Liver (tissue), 9 donors: ENCODE measurements around the gene ARHGEF16. TPM values are rescaled to one million over a fixed set of nuclear protein-coding genes. Genes with fewer than 3 reads are reported as not detected.

ENCODE experiments used
- DNase-seq: peaks from one replicate; pipeline ENCODE4 v3.0.0-alpha.2; 2017; ENCODE audit warnings: low spot score
- H3K27ac ChIP-seq, 2 donors: one replicate each; pipeline ENCODE4 v1.7.0; 2013; ENCODE audit warnings: inconsistent platforms in 2 of 2, low read length in 2 of 2, control low read depth in 1 of 2, low read depth in 1 of 2, mild to moderate bottlenecking in 1 of 2
- H3K27me3 ChIP-seq, 4 donors: one replicate each; pipeline versions ENCODE4 v1.6.1 to v1.7.0; 2013; ENCODE audit warnings: low read length in 3 of 4, inconsistent platforms in 1 of 4, mild to moderate bottlenecking in 1 of 4, moderate library complexity in 1 of 4; ENCODE audit not compliant: control insufficient read depth in 4 of 4, insufficient read depth in 4 of 4
- H3K36me3 ChIP-seq, 4 donors: one replicate each; pipeline versions ENCODE4 v1.6.1 to v1.7.0; 2013; ENCODE audit warnings: low read length in 3 of 4, mild to moderate bottlenecking in 3 of 4, low read depth in 1 of 4, moderate library complexity in 1 of 4; ENCODE audit not compliant: control insufficient read depth in 4 of 4, insufficient read depth in 3 of 4
- H3K4me1 ChIP-seq, 4 donors: one replicate each; pipeline versions ENCODE4 v1.6.1 to v1.7.0; 2013; ENCODE audit warnings: low read length in 3 of 4, mild to moderate bottlenecking in 3 of 4, moderate library complexity in 1 of 4; ENCODE audit not compliant: control insufficient read depth in 4 of 4, insufficient read depth in 4 of 4
- H3K4me3 ChIP-seq, 3 donors: one replicate each; pipeline versions ENCODE4 v1.6.1 to v1.7.0; 2013; ENCODE audit warnings: low read length in 3 of 3, control low read depth in 1 of 3, low read depth in 1 of 3, mild to moderate bottlenecking in 1 of 3
- H3K9ac ChIP-seq, 2 donors: one replicate each; pipeline ENCODE4 v1.7.0; 2013; ENCODE audit warnings: low read length in 2 of 2, mild to moderate bottlenecking in 2 of 2, moderate library complexity in 2 of 2, control low read depth in 1 of 2, low read depth in 1 of 2
- H3K9me3 ChIP-seq, 4 donors: one replicate each; pipeline versions ENCODE4 v1.6.1 to v1.7.0; 2013; ENCODE audit warnings: low read length in 3 of 4; ENCODE audit not compliant: control insufficient read depth in 4 of 4
- EGR1 ChIP-seq, 2 donors: IDR thresholded peaks; 2 replicates each; pipeline ENCODE4 v1.6.1; 2016 to 2018; ENCODE audit warnings: antibody characterized with exemption in 2 of 2, low read depth in 2 of 2
- FOXA2 ChIP-seq: IDR thresholded peaks from 2 replicates; pipeline ENCODE4 v1.6.1; 2016; ENCODE audit warnings: antibody characterized with exemption
- GABPA ChIP-seq, 2 donors: IDR thresholded peaks in 1 of 2; conservative IDR thresholded peaks in 1 of 2; 2 replicates each; pipeline ENCODE4 v1.6.1; 2016; ENCODE audit warnings: antibody characterized with exemption in 2 of 2, mild to moderate bottlenecking in 1 of 2, moderate library complexity in 1 of 2
- HNF4A ChIP-seq, 2 donors: conservative IDR thresholded peaks; 2 replicates each; pipeline ENCODE4 v1.6.1; 2016; ENCODE audit warnings: antibody characterized with exemption in 2 of 2, mild to moderate bottlenecking in 2 of 2
- HNF4G ChIP-seq: IDR thresholded peaks from 2 replicates; pipeline ENCODE4 v1.6.1; 2016; ENCODE audit warnings: antibody characterized with exemption
- JUND ChIP-seq, 2 donors: IDR thresholded peaks; 2 replicates each; pipeline ENCODE4 v1.6.1; 2016; ENCODE audit warnings: antibody characterized with exemption in 2 of 2
- MAX ChIP-seq: IDR thresholded peaks from 2 replicates; pipeline ENCODE4 v1.6.1; 2016; ENCODE audit warnings: antibody characterized with exemption
- NR2F2 ChIP-seq: IDR thresholded peaks from 2 replicates; pipeline ENCODE4 v1.6.1; 2016; ENCODE audit warnings: antibody characterized with exemption
- SP1 ChIP-seq: IDR thresholded peaks from 2 replicates; pipeline ENCODE4 v1.6.1; 2018; ENCODE audit warnings: antibody characterized with exemption, mild to moderate bottlenecking
- TAF1 ChIP-seq: conservative IDR thresholded peaks from 2 replicates; pipeline ENCODE4 v1.6.1; 2016; ENCODE audit warnings: antibody characterized with exemption, mild to moderate bottlenecking
- YY1 ChIP-seq: IDR thresholded peaks from 2 replicates; pipeline ENCODE4 v1.6.1; 2016; ENCODE audit warnings: antibody characterized with exemption, mild to moderate bottlenecking
- ZBTB33 ChIP-seq: IDR thresholded peaks from 2 replicates; pipeline ENCODE4 v1.6.1; 2016; ENCODE audit warnings: antibody characterized with exemption
- WGBS: extraction: QIAGEN DNeasy Blood & Tissue Kit; methylation state at CpG from one replicate; pipeline ENCODE4 v1.1.7; 2013; 5-methylcytosine and 5-hydroxymethylcytosine counted together
- polyA plus RNA-seq, 2 donors: library from polyadenylated mRNA; stranded (reverse) in 1 of 2; unstranded in 1 of 2; fragments of 200-250 nt in 1 of 2; fragments of >200 nt in 1 of 2; fragmentation: Nextera tagmentation in 1 of 2; extraction: Ambion mirVana in 1 of 2; gene quantifications; one replicate each; pipeline versions ENCODE4 v1.2.1 to v1.2.3, GENCODE V29; 2013 to 2015
- total RNA-seq, 2 donors: library from RNA; depleted of rRNA; stranded (reverse); fragments of >200 nt; gene quantifications; one replicate each; pipeline ENCODE4 v1.2.3, GENCODE V29; 2014
- donor health status: healthy.
- donor health status: healthy.
- donor health status: healthy.
- donor health status: healthy.
- donor health status: healthy.

The ARHGEF16 gene
- total and polyA plus RNA-seq, 4 donors = 0.65 to 5.6 (median 2.8) TPM

- Histone ChIP-seq H3K9ac (no peak overlapping the region), H3K27ac (no peak overlapping the region), H3K27me3 (no peaks in the 10 kb centered on the region), H3K36me3 (no peaks in the 10 kb centered on the region), H3K9me3 (no peaks in the 10 kb centered on the region), H3K4me1 (peaks cover under 1 to 5% (median 3%) of the 10 kb centered on the region in 4 donors), H3K4me3 (no peak overlapping the region)
- WGBS = 88% methylated on average over 28 of the region's 28 CpGs
- TF ChIP-seq SP1 = no peak
- no peak for TF ChIP-seq ZBTB33
- no peak for TF ChIP-seq FOXA2
- no peak for TF ChIP-seq HNF4G
- TF ChIP-seq HNF4A (conservative IDR thresholded peaks at IDR 0.05) = no peak
- no peak for TF ChIP-seq TAF1
- TF ChIP-seq EGR1 (IDR thresholded peaks at IDR 0.05; ENCODE audit: low read depth in 2 of 2) = no peak
- TF ChIP-seq YY1 = no peak
- TF ChIP-seq MAX = no peak
- TF ChIP-seq NR2F2 = no peak
- no peak for TF ChIP-seq GABPA (IDR thresholded peaks at IDR 0.05 in 1 of 2, conservative IDR thresholded peaks at IDR 0.05 in 1 of 2)
- no peak for DNase-seq
Measured at GRCh38 chr1:3465091-3465934, 10.8 kb downstream of the ARHGEF16 start.

- no peak for DNase-seq
- no peaks in the 10 kb centered on the region for H3K36me3 ChIP-seq
Measured at GRCh38 chr1:3465935-3466321, 11.5 kb downstream of the ARHGEF16 start.

More at GRCh38 chr1:3465935-3466321, 11.5 kb downstream of the ARHGEF16 start:
- no peaks in the 10 kb centered on the region for H3K4me1 ChIP-seq
- no peak overlapping the region for H3K4me3 ChIP-seq
- TF ChIP-seq JUND (IDR thresholded peaks at IDR 0.05) (no peak), ZBTB33 (no peak), GABPA (IDR thresholded peaks at IDR 0.05 in 1 of 2, conservative IDR thresholded peaks at IDR 0.05 in 1 of 2) (no peak), FOXA2 (no peak)
- H3K9ac ChIP-seq = no peak overlapping the region
- no peaks in the 10 kb centered on the region for H3K27me3 ChIP-seq
- H3K27ac ChIP-seq = no peak overlapping the region
- H3K9me3 ChIP-seq = no peaks in the 10 kb centered on the region
- WGBS = 91% methylated on average over 17 of the region's 17 CpGs
